Liver (tissue), 9 donors: ENCODE measurements around the gene SAMD4B. TPM values are rescaled to one million over a fixed set of nuclear protein-coding genes. Genes with fewer than 3 reads are reported as not detected.

Experiments used
- DNase-seq: peaks from one replicate; pipeline ENCODE4 v3.0.0-alpha.2; 2017; ENCODE audit warnings: low spot score
- H3K27ac ChIP-seq, 2 donors: one replicate each; pipeline ENCODE4 v1.7.0; 2013; ENCODE audit warnings: inconsistent platforms in 2 of 2, low read length in 2 of 2, control low read depth in 1 of 2, low read depth in 1 of 2, mild to moderate bottlenecking in 1 of 2
- H3K27me3 ChIP-seq, 4 donors: one replicate each; pipeline versions ENCODE4 v1.6.1 to v1.7.0; 2013; ENCODE audit warnings: low read length in 3 of 4, inconsistent platforms in 1 of 4, mild to moderate bottlenecking in 1 of 4, moderate library complexity in 1 of 4; ENCODE audit not compliant: control insufficient read depth in 4 of 4, insufficient read depth in 4 of 4
- H3K36me3 ChIP-seq, 4 donors: one replicate each; pipeline versions ENCODE4 v1.6.1 to v1.7.0; 2013; ENCODE audit warnings: low read length in 3 of 4, mild to moderate bottlenecking in 3 of 4, low read depth in 1 of 4, moderate library complexity in 1 of 4; ENCODE audit not compliant: control insufficient read depth in 4 of 4, insufficient read depth in 3 of 4
- H3K4me1 ChIP-seq, 4 donors: one replicate each; pipeline versions ENCODE4 v1.6.1 to v1.7.0; 2013; ENCODE audit warnings: low read length in 3 of 4, mild to moderate bottlenecking in 3 of 4, moderate library complexity in 1 of 4; ENCODE audit not compliant: control insufficient read depth in 4 of 4, insufficient read depth in 4 of 4
- H3K4me3 ChIP-seq, 3 donors: one replicate each; pipeline versions ENCODE4 v1.6.1 to v1.7.0; 2013; ENCODE audit warnings: low read length in 3 of 3, control low read depth in 1 of 3, low read depth in 1 of 3, mild to moderate bottlenecking in 1 of 3
- H3K9ac ChIP-seq, 2 donors: one replicate each; pipeline ENCODE4 v1.7.0; 2013; ENCODE audit warnings: low read length in 2 of 2, mild to moderate bottlenecking in 2 of 2, moderate library complexity in 2 of 2, control low read depth in 1 of 2, low read depth in 1 of 2
- H3K9me3 ChIP-seq, 4 donors: one replicate each; pipeline versions ENCODE4 v1.6.1 to v1.7.0; 2013; ENCODE audit warnings: low read length in 3 of 4; ENCODE audit not compliant: control insufficient read depth in 4 of 4
- EGR1 ChIP-seq, 2 donors: IDR thresholded peaks; 2 replicates each; pipeline ENCODE4 v1.6.1; 2016 to 2018; ENCODE audit warnings: antibody characterized with exemption in 2 of 2, low read depth in 2 of 2
- FOXA1 ChIP-seq: IDR thresholded peaks from 2 replicates; pipeline ENCODE4 v1.6.1; 2016; ENCODE audit warnings: antibody characterized with exemption
- FOXA2 ChIP-seq: IDR thresholded peaks from 2 replicates; pipeline ENCODE4 v1.6.1; 2016; ENCODE audit warnings: antibody characterized with exemption
- GABPA ChIP-seq, 2 donors: IDR thresholded peaks in 1 of 2; conservative IDR thresholded peaks in 1 of 2; 2 replicates each; pipeline ENCODE4 v1.6.1; 2016; ENCODE audit warnings: antibody characterized with exemption in 2 of 2, mild to moderate bottlenecking in 1 of 2, moderate library complexity in 1 of 2
- HNF4A ChIP-seq, 2 donors: conservative IDR thresholded peaks; 2 replicates each; pipeline ENCODE4 v1.6.1; 2016; ENCODE audit warnings: antibody characterized with exemption in 2 of 2, mild to moderate bottlenecking in 2 of 2
- HNF4G ChIP-seq: IDR thresholded peaks from 2 replicates; pipeline ENCODE4 v1.6.1; 2016; ENCODE audit warnings: antibody characterized with exemption
- JUND ChIP-seq, 2 donors: IDR thresholded peaks; 2 replicates each; pipeline ENCODE4 v1.6.1; 2016; ENCODE audit warnings: antibody characterized with exemption in 2 of 2
- MAX ChIP-seq: IDR thresholded peaks from 2 replicates; pipeline ENCODE4 v1.6.1; 2016; ENCODE audit warnings: antibody characterized with exemption
- NR2F2 ChIP-seq: IDR thresholded peaks from 2 replicates; pipeline ENCODE4 v1.6.1; 2016; ENCODE audit warnings: antibody characterized with exemption
- RAD21 ChIP-seq, 2 donors: IDR thresholded peaks; 2 replicates each; pipeline ENCODE4 v1.6.1; 2016; ENCODE audit warnings: antibody characterized with exemption in 2 of 2, mild to moderate bottlenecking in 2 of 2
- RXRA ChIP-seq, 2 donors: IDR thresholded peaks; 2 replicates each; pipeline ENCODE4 v1.6.1; 2017 to 2018; ENCODE audit warnings: antibody characterized with exemption in 2 of 2, mild to moderate bottlenecking in 1 of 2
- SP1 ChIP-seq: IDR thresholded peaks from 2 replicates; pipeline ENCODE4 v1.6.1; 2018; ENCODE audit warnings: antibody characterized with exemption, mild to moderate bottlenecking
- TAF1 ChIP-seq: conservative IDR thresholded peaks from 2 replicates; pipeline ENCODE4 v1.6.1; 2016; ENCODE audit warnings: antibody characterized with exemption, mild to moderate bottlenecking
- YY1 ChIP-seq: IDR thresholded peaks from 2 replicates; pipeline ENCODE4 v1.6.1; 2016; ENCODE audit warnings: antibody characterized with exemption, mild to moderate bottlenecking
- WGBS: extraction: QIAGEN DNeasy Blood & Tissue Kit; methylation state at CpG from one replicate; pipeline ENCODE4 v1.1.7; 2013; 5-methylcytosine and 5-hydroxymethylcytosine counted together
- polyA plus RNA-seq, 2 donors: library from polyadenylated mRNA; stranded (reverse) in 1 of 2; unstranded in 1 of 2; fragments of 200-250 nt in 1 of 2; fragments of >200 nt in 1 of 2; fragmentation: Nextera tagmentation in 1 of 2; extraction: Ambion mirVana in 1 of 2; gene quantifications; one replicate each; pipeline versions ENCODE4 v1.2.1 to v1.2.3, GENCODE V29; 2013 to 2015
- total RNA-seq, 2 donors: library from RNA; depleted of rRNA; stranded (reverse); fragments of >200 nt; gene quantifications; one replicate each; pipeline ENCODE4 v1.2.3, GENCODE V29; 2014
- TF ChIP-seq, protein P1 (sequence below): IDR thresholded peaks from 2 replicates; pipeline ENCODE4 v1.6.1; 2016; ENCODE audit warnings: antibody characterized with exemption
- TF ChIP-seq, protein P2 (sequence below): IDR thresholded peaks from 2 replicates; pipeline ENCODE4 v1.6.1; 2016; ENCODE audit warnings: antibody characterized with exemption, mild to moderate bottlenecking
- TF ChIP-seq, protein P3 (sequence below): IDR thresholded peaks from 2 replicates; pipeline ENCODE4 v1.6.1; 2016; ENCODE audit warnings: antibody characterized with exemption
- TF ChIP-seq, protein P4 (sequence below): fragments of 150-350 bp; IDR thresholded peaks from 2 replicates; pipeline ENCODE4 v1.5.1; 2017; ENCODE audit warnings: improper control_type of control experiment, low read depth, low read length; ENCODE audit not compliant: missing input control
- donor health status: healthy.
- donor health status: healthy.
- donor health status: healthy.
- donor health status: healthy.
- donor health status: healthy.

The SAMD4B gene
- total and polyA plus RNA-seq, 4 donors = 17.3 to 39.4 (median 30.5) TPM

DNA sequence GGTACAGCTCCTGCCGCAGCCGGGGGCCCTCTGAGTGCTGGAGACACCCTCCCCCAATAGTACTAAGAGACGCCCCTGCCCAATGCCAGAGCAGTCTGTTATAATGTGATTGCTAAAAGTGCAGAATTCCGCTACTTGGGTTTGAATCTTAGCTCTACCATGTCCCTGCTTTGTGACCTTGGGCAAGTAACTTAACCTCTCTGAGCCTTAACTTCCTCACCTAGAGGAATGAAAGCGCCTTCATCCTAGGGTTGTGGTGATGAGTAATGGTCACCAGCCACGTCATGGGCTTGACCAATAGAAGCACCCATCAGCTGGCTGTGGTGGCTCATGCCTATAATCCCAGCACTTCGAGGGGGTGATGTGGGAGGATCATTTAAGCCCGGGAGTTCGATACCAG, 76.8 kb downstream of the SAMD4B start:
- peaks cover 0 to 4% (median 0%) of the 10 kb centered on the region in 4 donors for H3K4me1 ChIP-seq
- H3K36me3 ChIP-seq = peaks cover 0 to 2% (median 0%) of the 10 kb centered on the region in 4 donors
- H3K9me3 ChIP-seq = no peaks in the 10 kb centered on the region
- no peak overlapping the region for H3K9ac ChIP-seq
- H3K4me3 ChIP-seq = no peak overlapping the region
- H3K27me3 ChIP-seq = no peaks in the 10 kb centered on the region
- H3K27ac ChIP-seq = no peak overlapping the region
- WGBS = 95% methylated on average over 9 of the region's 9 CpGs
- TF ChIP-seq, protein P1, sequence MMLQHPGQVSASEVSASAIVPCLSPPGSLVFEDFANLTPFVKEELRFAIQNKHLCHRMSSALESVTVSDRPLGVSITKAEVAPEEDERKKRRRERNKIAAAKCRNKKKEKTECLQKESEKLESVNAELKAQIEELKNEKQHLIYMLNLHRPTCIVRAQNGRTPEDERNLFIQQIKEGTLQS = no peak
- TF ChIP-seq RAD21 (IDR thresholded peaks at IDR 0.05) (no peak), SP1 (no peak), NR2F2 (no peak), MAX (no peak), HNF4G (no peak), RXRA (IDR thresholded peaks at IDR 0.05) (no peak), FOXA1 (no peak), HNF4A (conservative IDR thresholded peaks at IDR 0.05) (no peak), EGR1 (IDR thresholded peaks at IDR 0.05; ENCODE audit: low read depth in 2 of 2) (no peak), YY1 (no peak), GABPA (IDR thresholded peaks at IDR 0.05 in 1 of 2, conservative IDR thresholded peaks at IDR 0.05 in 1 of 2) (no peak), JUND (IDR thresholded peaks at IDR 0.05) (no peak), TAF1 (no peak), FOXA2 (no peak)
- TF ChIP-seq, protein P2, sequence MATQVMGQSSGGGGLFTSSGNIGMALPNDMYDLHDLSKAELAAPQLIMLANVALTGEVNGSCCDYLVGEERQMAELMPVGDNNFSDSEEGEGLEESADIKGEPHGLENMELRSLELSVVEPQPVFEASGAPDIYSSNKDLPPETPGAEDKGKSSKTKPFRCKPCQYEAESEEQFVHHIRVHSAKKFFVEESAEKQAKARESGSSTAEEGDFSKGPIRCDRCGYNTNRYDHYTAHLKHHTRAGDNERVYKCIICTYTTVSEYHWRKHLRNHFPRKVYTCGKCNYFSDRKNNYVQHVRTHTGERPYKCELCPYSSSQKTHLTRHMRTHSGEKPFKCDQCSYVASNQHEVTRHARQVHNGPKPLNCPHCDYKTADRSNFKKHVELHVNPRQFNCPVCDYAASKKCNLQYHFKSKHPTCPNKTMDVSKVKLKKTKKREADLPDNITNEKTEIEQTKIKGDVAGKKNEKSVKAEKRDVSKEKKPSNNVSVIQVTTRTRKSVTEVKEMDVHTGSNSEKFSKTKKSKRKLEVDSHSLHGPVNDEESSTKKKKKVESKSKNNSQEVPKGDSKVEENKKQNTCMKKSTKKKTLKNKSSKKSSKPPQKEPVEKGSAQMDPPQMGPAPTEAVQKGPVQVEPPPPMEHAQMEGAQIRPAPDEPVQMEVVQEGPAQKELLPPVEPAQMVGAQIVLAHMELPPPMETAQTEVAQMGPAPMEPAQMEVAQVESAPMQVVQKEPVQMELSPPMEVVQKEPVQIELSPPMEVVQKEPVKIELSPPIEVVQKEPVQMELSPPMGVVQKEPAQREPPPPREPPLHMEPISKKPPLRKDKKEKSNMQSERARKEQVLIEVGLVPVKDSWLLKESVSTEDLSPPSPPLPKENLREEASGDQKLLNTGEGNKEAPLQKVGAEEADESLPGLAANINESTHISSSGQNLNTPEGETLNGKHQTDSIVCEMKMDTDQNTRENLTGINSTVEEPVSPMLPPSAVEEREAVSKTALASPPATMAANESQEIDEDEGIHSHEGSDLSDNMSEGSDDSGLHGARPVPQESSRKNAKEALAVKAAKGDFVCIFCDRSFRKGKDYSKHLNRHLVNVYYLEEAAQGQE = no peak
- TF ChIP-seq, protein P3, sequence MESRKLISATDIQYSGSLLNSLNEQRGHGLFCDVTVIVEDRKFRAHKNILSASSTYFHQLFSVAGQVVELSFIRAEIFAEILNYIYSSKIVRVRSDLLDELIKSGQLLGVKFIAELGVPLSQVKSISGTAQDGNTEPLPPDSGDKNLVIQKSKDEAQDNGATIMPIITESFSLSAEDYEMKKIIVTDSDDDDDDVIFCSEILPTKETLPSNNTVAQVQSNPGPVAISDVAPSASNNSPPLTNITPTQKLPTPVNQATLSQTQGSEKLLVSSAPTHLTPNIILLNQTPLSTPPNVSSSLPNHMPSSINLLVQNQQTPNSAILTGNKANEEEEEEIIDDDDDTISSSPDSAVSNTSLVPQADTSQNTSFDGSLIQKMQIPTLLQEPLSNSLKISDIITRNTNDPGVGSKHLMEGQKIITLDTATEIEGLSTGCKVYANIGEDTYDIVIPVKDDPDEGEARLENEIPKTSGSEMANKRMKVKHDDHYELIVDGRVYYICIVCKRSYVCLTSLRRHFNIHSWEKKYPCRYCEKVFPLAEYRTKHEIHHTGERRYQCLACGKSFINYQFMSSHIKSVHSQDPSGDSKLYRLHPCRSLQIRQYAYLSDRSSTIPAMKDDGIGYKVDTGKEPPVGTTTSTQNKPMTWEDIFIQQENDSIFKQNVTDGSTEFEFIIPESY = no peak
- TF ChIP-seq, protein P4, sequence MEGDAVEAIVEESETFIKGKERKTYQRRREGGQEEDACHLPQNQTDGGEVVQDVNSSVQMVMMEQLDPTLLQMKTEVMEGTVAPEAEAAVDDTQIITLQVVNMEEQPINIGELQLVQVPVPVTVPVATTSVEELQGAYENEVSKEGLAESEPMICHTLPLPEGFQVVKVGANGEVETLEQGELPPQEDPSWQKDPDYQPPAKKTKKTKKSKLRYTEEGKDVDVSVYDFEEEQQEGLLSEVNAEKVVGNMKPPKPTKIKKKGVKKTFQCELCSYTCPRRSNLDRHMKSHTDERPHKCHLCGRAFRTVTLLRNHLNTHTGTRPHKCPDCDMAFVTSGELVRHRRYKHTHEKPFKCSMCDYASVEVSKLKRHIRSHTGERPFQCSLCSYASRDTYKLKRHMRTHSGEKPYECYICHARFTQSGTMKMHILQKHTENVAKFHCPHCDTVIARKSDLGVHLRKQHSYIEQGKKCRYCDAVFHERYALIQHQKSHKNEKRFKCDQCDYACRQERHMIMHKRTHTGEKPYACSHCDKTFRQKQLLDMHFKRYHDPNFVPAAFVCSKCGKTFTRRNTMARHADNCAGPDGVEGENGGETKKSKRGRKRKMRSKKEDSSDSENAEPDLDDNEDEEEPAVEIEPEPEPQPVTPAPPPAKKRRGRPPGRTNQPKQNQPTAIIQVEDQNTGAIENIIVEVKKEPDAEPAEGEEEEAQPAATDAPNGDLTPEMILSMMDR = no peak
- DNase-seq = no peak
